GM23248 (cell line): ENCODE measurements around the gene SETD2. TPM values are rescaled to one million over a fixed set of nuclear protein-coding genes. Genes with fewer than 3 reads are reported as not detected.
A peak's percentile ranks its signal among the peaks of the same experiment; 100 is the strongest.
"Not testable (repeated sequence)": the region's sequence is repeated elsewhere in the genome, so short reads cannot be mapped to it uniquely, and the experiment has no call there.

Experiments
- DNase-seq: peaks from one replicate; pipeline ENCODE4 v3.0.0-alpha.2; 2015
- H2AFZ ChIP-seq: fragments of 200-600 bp; sonication (generic); 2 replicates; pipeline ENCODE4 v1.6.1; 2016; ENCODE audit warnings: antibody characterized with exemption
- H3F3A ChIP-seq: fragments of 200-600 bp; sonication (generic); 2 replicates; pipeline ENCODE4 v1.6.1; 2016; ENCODE audit warnings: mild to moderate bottlenecking, antibody characterized with exemption, mixed run types; ENCODE audit not compliant: insufficient read depth
- H3K27ac ChIP-seq: fragments of 200-600 bp; sonication (generic); 2 replicates; pipeline ENCODE4 v1.5.1; 2016; ENCODE audit warnings: mild to moderate bottlenecking
- H3K27me3 ChIP-seq: fragments of 200-600 bp; sonication (generic); replicated peaks from 2 replicates; pipeline ENCODE4 v1.6.1; 2016; ENCODE audit warnings: mild to moderate bottlenecking; ENCODE audit not compliant: insufficient read depth
- H3K36me3 ChIP-seq: fragments of 200-600 bp; sonication (generic); 2 replicates; pipeline ENCODE4 v1.6.1; 2016; ENCODE audit warnings: low read depth, mild to moderate bottlenecking
- H3K4me1 ChIP-seq: fragments of 200-600 bp; sonication (generic); 2 replicates; pipeline ENCODE4 v1.6.1; 2016; ENCODE audit warnings: mild to moderate bottlenecking; ENCODE audit not compliant: insufficient read depth
- H3K4me2 ChIP-seq: fragments of 200-600 bp; sonication (generic); one replicate; pipeline ENCODE4 v1.6.1; 2016; ENCODE audit warnings: mild to moderate bottlenecking; ENCODE audit not compliant: unreplicated experiment
- H3K4me3 ChIP-seq: fragments of 200-600 bp; sonication (generic); 2 replicates; pipeline ENCODE4 v1.5.1; 2016; ENCODE audit warnings: mild to moderate bottlenecking
- H3K79me2 ChIP-seq: fragments of 200-600 bp; sonication (generic); 2 replicates; pipeline ENCODE4 v1.6.1; 2016; ENCODE audit warnings: mild to moderate bottlenecking; ENCODE audit not compliant: insufficient read depth
- H3K9ac ChIP-seq: fragments of 200-600 bp; sonication (generic); 2 replicates; pipeline ENCODE4 v1.6.1; 2016; ENCODE audit warnings: mild to moderate bottlenecking
- H3K9me2 ChIP-seq: fragments of 200-600 bp; sonication (generic); 2 replicates; pipeline ENCODE4 v1.6.1; 2016; ENCODE audit warnings: mixed run types, mild to moderate bottlenecking, moderate library complexity; ENCODE audit not compliant: insufficient read depth
- H3K9me3 ChIP-seq: fragments of 200-600 bp; sonication (generic); one replicate; pipeline ENCODE4 v1.6.1; 2017; ENCODE audit warnings: low read depth
- H4K20me1 ChIP-seq: fragments of 200-600 bp; sonication (generic); 2 replicates; pipeline ENCODE4 v1.6.0; 2016; ENCODE audit not compliant: insufficient read depth
- EZH2 ChIP-seq: fragments of 200-600 bp; sonication (generic); IDR thresholded peaks from 2 replicates; pipeline ENCODE4 v1.6.1; 2018; ENCODE audit warnings: antibody characterized with exemption, mild to moderate bottlenecking; ENCODE audit not compliant: insufficient read depth, poor library complexity, severe bottlenecking
- EZH2phosphoT487 ChIP-seq: fragments of 200-600 bp; sonication (generic); IDR thresholded peaks from 2 replicates; pipeline ENCODE4 v1.6.1; 2018; ENCODE audit warnings: antibody characterized with exemption, moderate library complexity, mild to moderate bottlenecking, low read depth; ENCODE audit not compliant: insufficient read depth
- WGBS, 2 experiments: methylation state at CpG; one replicate each; pipeline ENCODE4 v1.1.6; 2015 to 2017; ENCODE audit warnings: low lambda C conversion rate in 2 of 2, low coverage in 1 of 2; ENCODE audit errors: missing lambda C conversion rate in 2 of 2; 5-methylcytosine and 5-hydroxymethylcytosine counted together
- in situ Hi-C: fragments of 300-500 bp; cut with MboI; formaldehyde crosslinking; loops from 2 replicates; pipeline ENCODE4 v1.15.0; 2020
- polyA plus RNA-seq: library from polyadenylated mRNA; unstranded; fragments of >200 nt; fragmentation: Nextera tagmentation; extraction: Ambion mirVana; gene quantifications from 2 replicates; pipeline ENCODE4 v1.2.1, GENCODE V29; 2016
- total RNA-seq: library from RNA; depleted of rRNA; stranded (reverse); fragments of >200 nt; shearing (Covaris generic); gene quantifications from 2 replicates; pipeline ENCODE4 v1.2.3, GENCODE V29; 2014

SETD2 gene
- total and polyA plus RNA-seq, 2 experiments from 2014 or later = 16.2 to 24.0 TPM

GRCh38 chr3:47193871-47194859 is 30.3 kb upstream of the SETD2 start:
- H3K4me2 ChIP-seq = no peak overlapping the region
- no peaks in the 10 kb centered on the region for H3K9me3 ChIP-seq
- no peak overlapping the region for H3K4me3 ChIP-seq
- H2AFZ ChIP-seq = no peak overlapping the region
- H3K9ac ChIP-seq = no peak overlapping the region
- H3K9me2 ChIP-seq = no peaks in the 10 kb centered on the region
- in situ Hi-C loops = no loop called here
- H3K4me1 ChIP-seq = no peaks in the 10 kb centered on the region
- H3K36me3 ChIP-seq = no peaks in the 10 kb centered on the region
- DNase-seq = peak; percentile 41
- 87 to 91% methylated on average over 4 of the region's 4 CpGs for WGBS, 2 experiments
- H3K27ac ChIP-seq = no peak overlapping the region
- H3F3A ChIP-seq = no peaks in the 10 kb centered on the region
- no peaks in the 10 kb centered on the region for H3K79me2 ChIP-seq
- no peaks in the 10 kb centered on the region for H3K27me3 ChIP-seq
- no peak for TF ChIP-seq EZH2
- no peak for TF ChIP-seq EZH2phosphoT487
- no peaks in the 10 kb centered on the region for H4K20me1 ChIP-seq

- H4K20me1 ChIP-seq = no peaks in the 10 kb centered on the region
- H3K27me3 ChIP-seq = no peaks in the 10 kb centered on the region
- WGBS, 2 experiments = 86 to 100% methylated on average over 2 of the region's 2 CpGs
- H3F3A ChIP-seq = no peaks in the 10 kb centered on the region
- H3K4me2 ChIP-seq = no peak overlapping the region
- DNase-seq = no peak
- no peaks in the 10 kb centered on the region for H3K9me2 ChIP-seq
- no peaks in the 10 kb centered on the region for H3K9me3 ChIP-seq
- no peak overlapping the region for H3K9ac ChIP-seq
- no peaks in the 10 kb centered on the region for H3K36me3 ChIP-seq
- H2AFZ ChIP-seq = no peak overlapping the region
- H3K27ac ChIP-seq = no peak overlapping the region
- H3K4me1 ChIP-seq = no peaks in the 10 kb centered on the region
- in situ Hi-C loops = no loop called here
- H3K79me2 ChIP-seq = no peaks in the 10 kb centered on the region
- TF ChIP-seq EZH2 = no peak
- TF ChIP-seq EZH2phosphoT487 = no peak
- no peak overlapping the region for H3K4me3 ChIP-seq
Measured at GRCh38 chr3:47186285-47186684, 22.4 kb upstream of the SETD2 start.

- DNase-seq, H3F3A ChIP-seq, H4K20me1 ChIP-seq, H2AFZ ChIP-seq, H3K36me3 ChIP-seq, H3K4me1 ChIP-seq, in situ Hi-C loops, H3K4me2 ChIP-seq, H3K9me3 ChIP-seq, H3K27ac ChIP-seq, H3K27me3 ChIP-seq, H3K9ac ChIP-seq, H3K79me2 ChIP-seq, H3K4me3 ChIP-seq, H3K9me2 ChIP-seq: not testable (repeated sequence)
- 98 to 100% methylated on average over 3 to 4 of the region's 4 CpGs for WGBS, 2 experiments
Measured at GRCh38 chr3:47181685-47182084, 17.8 kb upstream of the SETD2 start.

- H3K79me2 ChIP-seq, H4K20me1 ChIP-seq, H3K4me3 ChIP-seq, H3K9me3 ChIP-seq, H3K4me2 ChIP-seq, H3K9ac ChIP-seq, H3K27me3 ChIP-seq, H3K27ac ChIP-seq, H3K9me2 ChIP-seq, DNase-seq, H3K4me1 ChIP-seq, in situ Hi-C loops, H2AFZ ChIP-seq, H3K36me3 ChIP-seq, H3F3A ChIP-seq: not testable (repeated sequence)
- 85 to 86% methylated on average over 12 of the region's 12 CpGs for WGBS, 2 experiments
Measured at GRCh38 chr3:47180011-47180410, 16.1 kb upstream of the SETD2 start.

GRCh38 chr3:47176582-47176981 is 12.7 kb upstream of the SETD2 start:
- H3K79me2 ChIP-seq = peaks cover 6% of the 10 kb centered on the region
- H2AFZ ChIP-seq = no peak overlapping the region
- no peak overlapping the region for H3K9ac ChIP-seq
- H3K9me2 ChIP-seq = no peaks in the 10 kb centered on the region
- WGBS, 2 experiments = 96 to 98% methylated on average over 5 of the region's 5 CpGs
- TF ChIP-seq EZH2phosphoT487 = no peak
- TF ChIP-seq EZH2 = no peak
- H3K36me3 ChIP-seq = peaks cover 3% of the 10 kb centered on the region; the same call in 1 of the 2 replicates
- no peaks in the 10 kb centered on the region for H3K4me1 ChIP-seq
- DNase-seq = no peak
- H4K20me1 ChIP-seq = no peaks in the 10 kb centered on the region
- H3F3A ChIP-seq = no peaks in the 10 kb centered on the region
- no peak overlapping the region for H3K4me2 ChIP-seq
- H3K27me3 ChIP-seq = no peaks in the 10 kb centered on the region
- in situ Hi-C loops = no loop called here
- H3K4me3 ChIP-seq = no peak overlapping the region
- H3K27ac ChIP-seq = no peak overlapping the region
- H3K9me3 ChIP-seq = no peaks in the 10 kb centered on the region
